GM21723 (cell line): Measurements from ENCODE around the gene SCCPDH.

Experiments used
- ATAC-seq: cut with Tn5 transposase; IDR thresholded peaks from one replicate; pipeline ENCODE4 v1.9.1; 2021; ENCODE audit warnings: mild to moderate bottlenecking, moderate library complexity; ENCODE audit not compliant: unreplicated experiment

Gene SCCPDH

GRCh38 chr1:246748867-246749266 lies 24.7 kb downstream of the SCCPDH start:
- no peak for ATAC-seq

GRCh38 chr1:246750752-246751151 lies 26.5 kb downstream of the SCCPDH start:
- ATAC-seq = no peak

GRCh38 chr1:246753670-246754535 lies 29.7 kb downstream of the SCCPDH start:
- ATAC-seq = peak; percentile 96

DNA sequence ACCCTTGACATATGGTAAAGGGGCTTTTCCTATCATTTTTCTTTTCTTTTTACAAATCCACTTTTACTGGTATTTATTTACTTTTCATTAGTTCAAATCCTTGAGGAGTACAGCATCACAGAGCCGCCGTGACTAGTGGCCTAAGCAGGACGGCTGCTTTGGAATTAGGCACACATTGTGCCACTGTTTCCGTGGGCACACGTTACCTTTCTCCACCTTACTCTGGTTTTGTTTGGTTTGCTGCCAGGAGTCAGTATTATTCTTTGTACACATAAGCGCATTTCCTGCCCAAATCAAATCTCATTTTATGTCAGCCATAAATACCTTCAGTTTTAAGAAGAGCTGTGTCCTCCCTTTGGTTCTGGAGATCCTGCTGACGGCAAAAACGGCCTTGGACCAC lies 31.2 kb downstream of the SCCPDH start:
- ATAC-seq = no peak

- no peak for ATAC-seq
Measured at GRCh38 chr1:246760422-246761347, 36.5 kb downstream of the SCCPDH start.

DNA sequence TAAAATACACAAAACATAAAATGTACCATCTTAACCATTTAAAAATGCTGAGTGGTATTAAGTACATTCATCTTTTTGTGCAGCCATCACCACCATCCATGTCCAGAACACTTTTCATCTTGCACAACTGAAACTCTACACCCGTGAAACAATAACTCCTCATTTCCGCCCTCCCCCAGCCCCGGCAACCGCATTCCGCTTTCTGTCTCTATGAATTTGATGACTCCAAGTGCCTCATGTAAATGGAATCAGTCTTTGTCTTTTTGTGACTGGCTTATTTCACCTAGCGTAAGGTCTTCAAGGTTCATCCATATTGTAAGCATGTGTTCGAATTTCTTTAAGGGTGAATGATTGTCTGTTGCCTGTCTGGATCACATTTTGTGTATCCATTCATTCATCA lies 37.2 kb downstream of the SCCPDH start:
- no peak for ATAC-seq

- ATAC-seq = no peak
Measured at GRCh38 chr1:246765521-246765920, 41.3 kb downstream of the SCCPDH start.

- ATAC-seq = no peak
Measured at GRCh38 chr1:246768403-246769020, 44.3 kb downstream of the SCCPDH start.

- ATAC-seq = no peak
Measured at GRCh38 chr1:246769306-246769705, 45.1 kb downstream of the SCCPDH start.

- no peak for ATAC-seq
Measured at GRCh38 chr1:246771366-246771765, 47.2 kb downstream of the SCCPDH start.

- peak; percentile 35 for ATAC-seq
Measured at GRCh38 chr1:246772686-246773085, 48.5 kb downstream of the SCCPDH start.

GRCh38 chr1:246773213-246773641 lies 49.0 kb downstream of the SCCPDH start:
- ATAC-seq = peak; percentile 100

GRCh38 chr1:246775531-246776385 lies 51.5 kb downstream of the SCCPDH start:
- ATAC-seq = no peak

- no peak for ATAC-seq
Measured at GRCh38 chr1:246776923-246777322, 52.7 kb downstream of the SCCPDH start.

GRCh38 chr1:246778663-246779062 lies 54.5 kb downstream of the SCCPDH start:
- no peak for ATAC-seq

- no peak for ATAC-seq
Measured at GRCh38 chr1:246779561-246780175, 55.5 kb downstream of the SCCPDH start.

GRCh38 chr1:246780264-246780663 lies 56.1 kb downstream of the SCCPDH start:
- ATAC-seq = no peak

- ATAC-seq = no peak
Measured at GRCh38 chr1:246781212-246781611, 57.0 kb downstream of the SCCPDH start.

GRCh38 chr1:246782120-246782900 lies 58.1 kb downstream of the SCCPDH start:
- no peak for ATAC-seq
